A549 (cell line): ENCODE measurements around the gene ZNF79. TPM values are rescaled to one million over a fixed set of nuclear protein-coding genes. Genes with fewer than 3 reads are reported as not detected.

ENCODE experiments used
- ATAC-seq, 2 experiments: fragments of 200-7000 bp in 1 of 2; fragments of >200 bp in 1 of 2; cut with Nextera tagmentation in 1 of 2; cut with Tn5 transposase in 1 of 2; 3 replicates each; pipeline versions ENCODE4 v1.8.0 to v1.9.1; 2018 to 2020; ENCODE audit warnings: mild to moderate bottlenecking in 1 of 2, moderate library complexity in 1 of 2
- CTCF ChIA-PET: fragments of 300-600 bp; sonication (Branson Sonifier 250); formaldehyde crosslinking; extraction: SDS; loops from one replicate; lab custom pipeline; 2021; ENCODE audit warnings: antibody characterized with exemption, inconsistent platforms; lab: Yijun Ruan, JAX
- POLR2A ChIA-PET: fragments of 350-600 bp; formaldehyde crosslinking; extraction: SDS; loops from one replicate; lab custom pipeline; 2021; ENCODE audit warnings: antibody characterized with exemption, inconsistent platforms; lab: Yijun Ruan, JAX
- DNase-seq, 2 experiments: peaks; one replicate each; pipeline versions ENCODE4 v3.0.0 to v3.0.0-alpha.2; 2011 to 2016; ENCODE audit warnings: low read depth in 1 of 2, low spot score in 1 of 2
- FAIRE-seq: peaks from 2 replicates; lab custom pipeline; 2011; peaks lifted over from hg19 to GRCh38; lab: Jason Lieb, UNC
- H3K27ac ChIP-seq, 2 experiments: fragments of >200 bp; sonication (Bioruptor Twin); formaldehyde crosslinking; 3 replicates each; pipeline ENCODE4 v1.5.1; 2016 to 2017
- H3K4me1 ChIP-seq: fragments of >200 bp; sonication (Bioruptor Twin); formaldehyde crosslinking; 3 replicates; pipeline ENCODE4 v1.6.1; 2016
- H3K4me2 ChIP-seq: fragments of >200 bp; sonication (Bioruptor Twin); formaldehyde crosslinking; 3 replicates; pipeline ENCODE4 v1.6.1; 2016
- H3K4me3 ChIP-seq: fragments of >200 bp; sonication (Bioruptor Twin); formaldehyde crosslinking; 3 replicates; pipeline ENCODE4 v1.5.1; 2016
- H3K9me3 ChIP-seq: fragments of >200 bp; sonication (Bioruptor Twin); formaldehyde crosslinking; 3 replicates; pipeline ENCODE4 v1.6.1; 2016
- CBX2 ChIP-seq: fragments of 200-600 bp; sonication (generic); IDR thresholded peaks from 2 replicates; pipeline ENCODE4 v1.6.1; 2016; ENCODE audit warnings: low read depth, mild to moderate bottlenecking, borderline replicate concordance
- CHD4 ChIP-seq: fragments of 200-600 bp; sonication (generic); IDR thresholded peaks from 2 replicates; pipeline ENCODE4 v1.6.1; 2016; ENCODE audit warnings: antibody characterized with exemption, mild to moderate bottlenecking, borderline replicate concordance
- EP300 ChIP-seq, 2 experiments: fragments of >200 bp; sonication (Bioruptor Twin); formaldehyde crosslinking; IDR thresholded peaks; 2 replicates in 1 of 2; 3 replicates in 1 of 2; pipeline ENCODE4 v1.6.1; 2016 to 2017
- FOSB ChIP-seq: fragments of 250-450 bp; sonication (Bioruptor Pico); IDR thresholded peaks from 2 replicates; pipeline ENCODE4 v1.5.0; 2020; ENCODE audit warnings: mild to moderate bottlenecking, moderate library complexity
- FOSL2 ChIP-seq, 2 experiments: fragments of 450-650 bp in 1 of 2; fragments of >200 bp in 1 of 2; sonication (Bioruptor Twin) in 1 of 2; formaldehyde crosslinking; IDR thresholded peaks; 2 replicates each; pipeline versions ENCODE4 v1.5.0 to v1.6.1; 2016 to 2020; ENCODE audit warnings: mild to moderate bottlenecking in 1 of 2, moderate library complexity in 1 of 2
- HEYL ChIP-seq: fragments of 250-450 bp; sonication (Bioruptor Pico); IDR thresholded peaks from 2 replicates; pipeline ENCODE4 v1.8.0; 2021; ENCODE audit warnings: mild to moderate bottlenecking, moderate library complexity
- JUN ChIP-seq, 2 experiments: fragments of >200 bp; sonication (Bioruptor Twin); formaldehyde crosslinking; IDR thresholded peaks; 2 replicates in 1 of 2; 3 replicates in 1 of 2; pipeline ENCODE4 v1.6.1; 2016 to 2017
- JUNB ChIP-seq: fragments of >200 bp; sonication (Bioruptor Twin); formaldehyde crosslinking; IDR thresholded peaks from 2 replicates; pipeline ENCODE4 v1.6.1; 2016
- KDM5A ChIP-seq: fragments of 200-600 bp; sonication (generic); IDR thresholded peaks from 2 replicates; pipeline ENCODE4 v1.6.1; 2016; ENCODE audit warnings: antibody characterized with exemption, mild to moderate bottlenecking
- MAZ ChIP-seq: fragments of 150-350 bp; IDR thresholded peaks from 2 replicates; pipeline ENCODE4 v1.6.1; 2014; ENCODE audit warnings: antibody characterized with exemption, low read depth, low read length, borderline replicate concordance
- PHF8 ChIP-seq: fragments of 200-600 bp; sonication (generic); IDR thresholded peaks from 2 replicates; pipeline ENCODE4 v1.6.1; 2016; ENCODE audit warnings: low read depth, mild to moderate bottlenecking, antibody characterized with exemption, moderate library complexity, borderline replicate concordance
- POLR2A ChIP-seq: IDR thresholded peaks from 2 replicates; pipeline ENCODE4 v1.6.1; 2012; ENCODE audit warnings: mild to moderate bottlenecking, low read length
- POLR2AphosphoS2 ChIP-seq: conservative IDR thresholded peaks from 2 replicates; pipeline ENCODE4 v1.6.1; 2012; ENCODE audit warnings: low read length, improper control_type of control experiment, inconsistent platforms
- RAD21 ChIP-seq, 2 experiments: fragments of >200 bp in 1 of 2; sonication (Bioruptor Twin) in 1 of 2; formaldehyde crosslinking in 1 of 2; IDR thresholded peaks in 1 of 2; conservative IDR thresholded peaks in 1 of 2; 2 replicates in 1 of 2; 3 replicates in 1 of 2; pipeline ENCODE4 v1.6.1; 2012 to 2018; ENCODE audit warnings: inconsistent platforms in 1 of 2
- SMC3 ChIP-seq: fragments of >200 bp; sonication (Bioruptor Twin); formaldehyde crosslinking; IDR thresholded peaks from 3 replicates; pipeline ENCODE4 v1.6.1; 2018; ENCODE audit warnings: inconsistent platforms
- ZNF302 ChIP-seq: fragments of 250-450 bp; sonication (Bioruptor Pico); IDR thresholded peaks from 2 replicates; pipeline ENCODE4 v1.9.0; 2021; ENCODE audit warnings: inconsistent platforms, mild to moderate bottlenecking, moderate library complexity
- WGBS: methylation state at CpG from one replicate; pipeline ENCODE4 v1.1.6; 2017; ENCODE audit errors: missing lambda C conversion rate; 5-methylcytosine and 5-hydroxymethylcytosine counted together
- polyA plus RNA-seq, 4 experiments: library from polyadenylated mRNA; depleted of rRNA in 3 of 4; stranded (reverse); fragments of >200 nt; fragmentation: RNase III in 1 of 4; extraction: RNeasy Plus Mini Kit Qiagen cat#74134 plus additional on column Dnase treatment in 1 of 4; gene quantifications; 2 replicates in 3 of 4; 3 replicates in 1 of 4; pipeline ENCODE4 v1.2.3, GENCODE V29; 2011 to 2017
- TF ChIP-seq, protein P1 (sequence below): IDR thresholded peaks from 2 replicates; pipeline ENCODE4 v1.6.1; 2012
- TF ChIP-seq, protein P2 (sequence below): IDR thresholded peaks from 2 replicates; pipeline ENCODE4 v1.6.1; 2012; ENCODE audit warnings: low read depth, borderline replicate concordance
- TF ChIP-seq, protein P3 (sequence below): fragments of 450-650 bp; IDR thresholded peaks from 2 replicates; pipeline ENCODE4 v1.6.1; 2014; ENCODE audit warnings: antibody characterized with exemption
- TF ChIP-seq, protein P4 (sequence below): fragments of >200 bp; sonication (Bioruptor Twin); formaldehyde crosslinking; IDR thresholded peaks from 2 replicates; pipeline ENCODE4 v1.6.1; 2016
- TF ChIP-seq, protein P5 (sequence below): fragments of >200 bp; sonication (Bioruptor Twin); formaldehyde crosslinking; IDR thresholded peaks from 3 replicates; pipeline ENCODE4 v1.5.1; 2016
- TF ChIP-seq, protein P6 (sequence below): fragments of 250-450 bp; sonication (Bioruptor Pico); IDR thresholded peaks from 2 replicates; pipeline ENCODE4 v1.5.0; 2020; ENCODE audit warnings: low read depth, mild to moderate bottlenecking, moderate library complexity

Gene ZNF79
- polyA plus RNA-seq, 2 of the 4 experiments (the other 2 are of a cell fraction): 4.9 to 5.7 TPM

DNA sequence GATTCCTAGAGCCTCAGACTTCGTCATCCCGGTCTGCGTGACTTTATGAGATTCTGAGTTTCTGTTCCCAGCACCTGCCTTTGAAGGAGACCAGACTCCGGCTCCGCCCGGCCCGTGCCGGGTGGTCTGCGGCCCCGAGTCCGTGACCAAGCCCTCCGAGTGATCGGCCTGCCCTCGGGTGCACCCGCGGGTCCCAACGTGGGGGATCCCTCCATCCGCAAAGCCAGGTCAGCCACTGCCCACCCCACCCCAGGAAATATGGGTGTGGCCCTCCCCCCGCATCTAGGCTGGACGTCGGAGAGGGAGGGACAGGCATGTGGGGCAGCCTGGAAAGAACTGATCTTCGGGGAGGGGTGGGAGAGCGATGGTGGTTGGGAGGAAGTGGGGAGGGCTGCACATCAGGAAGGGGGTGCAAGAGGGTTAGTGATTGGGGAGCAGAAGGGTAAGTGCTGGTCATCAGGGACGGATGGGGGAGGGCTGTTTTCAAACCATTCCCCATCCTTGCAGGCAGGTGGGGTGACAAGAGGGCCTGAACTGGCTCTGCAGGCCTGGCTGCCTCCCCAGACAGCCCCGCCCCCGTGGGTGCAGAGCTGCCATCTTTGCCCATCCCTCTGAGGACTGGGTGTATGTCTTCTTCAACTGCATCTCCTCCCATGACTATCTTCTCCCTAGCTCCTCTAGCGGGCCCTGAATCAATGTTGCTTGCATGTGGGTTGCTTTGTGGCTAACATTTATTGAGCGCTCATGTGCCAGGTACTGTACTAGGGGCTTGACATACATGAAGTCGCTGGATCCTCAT is 27.9 kb downstream of the ZNF79 start:
- DNase-seq: peak; percentile 75 to 79
- ChIA-PET POLR2A (interaction anchor here (0.5 to 3.3 kb wide), 17 partner anchors 14 to 1265 kb away, joined by 3 to 25 read pairs (median 6); partner anchors contain the start of genes SLC2A8, TOR2A and ZNF79), CTCF (interaction anchor here (1.9 kb wide), 1 partner anchor 52 kb away, joined by 5 read pairs; no protein-coding TSS in a partner anchor)
- Histone ChIP-seq H3K4me3 (peak overlapping the region; percentile 98), H3K9me3 (peaks cover 29% of the 10 kb centered on the region), H3K27ac (peak overlapping the region; percentile 96 to 99), H3K4me2 (peak overlapping the region; percentile 95), H3K4me1 (peaks cover 17% of the 10 kb centered on the region)
- no peak for FAIRE-seq
- WGBS: 17% methylated on average over 15 of the region's 29 CpGs
- peak; percentile 57 to 64 for ATAC-seq
- no peak for TF ChIP-seq KDM5A
- TF ChIP-seq, protein P1, sequence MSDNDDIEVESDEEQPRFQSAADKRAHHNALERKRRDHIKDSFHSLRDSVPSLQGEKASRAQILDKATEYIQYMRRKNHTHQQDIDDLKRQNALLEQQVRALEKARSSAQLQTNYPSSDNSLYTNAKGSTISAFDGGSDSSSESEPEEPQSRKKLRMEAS: peak; percentile 80
- TF ChIP-seq, protein P2, sequence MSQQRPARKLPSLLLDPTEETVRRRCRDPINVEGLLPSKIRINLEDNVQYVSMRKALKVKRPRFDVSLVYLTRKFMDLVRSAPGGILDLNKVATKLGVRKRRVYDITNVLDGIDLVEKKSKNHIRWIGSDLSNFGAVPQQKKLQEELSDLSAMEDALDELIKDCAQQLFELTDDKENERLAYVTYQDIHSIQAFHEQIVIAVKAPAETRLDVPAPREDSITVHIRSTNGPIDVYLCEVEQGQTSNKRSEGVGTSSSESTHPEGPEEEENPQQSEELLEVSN: peak; percentile 46; the same call in 1 of the 2 replicates
- TF ChIP-seq POLR2A: peak; percentile 48

DNA sequence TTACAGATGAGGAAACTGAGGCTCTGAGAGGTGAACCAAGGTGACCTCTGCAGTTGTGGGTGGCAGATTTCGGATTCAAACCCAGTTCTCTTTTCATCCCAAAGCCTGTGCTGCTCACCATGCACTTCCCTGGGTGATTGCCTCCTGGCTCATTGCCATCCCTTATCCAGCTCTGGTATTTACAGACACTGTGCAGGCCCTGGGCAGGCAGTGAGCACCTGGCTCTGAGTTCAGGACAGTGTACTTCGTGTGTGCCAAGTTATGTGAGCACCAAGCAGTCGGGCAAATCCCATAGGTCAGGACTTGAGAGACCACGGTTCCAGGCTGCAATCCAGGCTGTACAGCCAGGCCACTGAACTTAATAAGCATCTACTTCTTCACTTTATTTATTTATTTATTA is 28.5 kb downstream of the ZNF79 start:
- FAIRE-seq (no peak), ATAC-seq (no peak), DNase-seq (no peak)
- ChIA-PET CTCF (interaction anchor here (1.9 kb wide), 1 partner anchor 51 kb away, joined by 5 read pairs; no protein-coding TSS in a partner anchor), POLR2A (interaction anchor here (0.6 to 3.2 kb wide), 2 partner anchors 29 to 43 kb away, joined by 5 to 23 read pairs; partner anchors contain the start of gene ZNF79)
- H3K9me3 ChIP-seq: peaks cover 22% of the 10 kb centered on the region
- 84% methylated on average over 4 of the region's 4 CpGs for WGBS
- H3K4me3 ChIP-seq: peak overlapping the region; percentile 98
- H3K27ac ChIP-seq: peak overlapping the region; percentile 96 to 99
- peak overlapping the region; percentile 95 for H3K4me2 ChIP-seq
- no peak for TF ChIP-seq JUN (IDR thresholded peaks at IDR 0.05)
- no peak for TF ChIP-seq POLR2A
- TF ChIP-seq JUNB: no peak
- no peak for TF ChIP-seq FOSL2 (IDR thresholded peaks at IDR 0.05)
- TF ChIP-seq FOSL2 (CRISPR knock-in tag; IDR thresholded peaks at IDR 0.05): no peak
- no peak for TF ChIP-seq RAD21 (conservative IDR thresholded peaks at IDR 0.05 in 1 of 2, IDR thresholded peaks at IDR 0.05 in 1 of 2)
- TF ChIP-seq, protein P1: no peak
- TF ChIP-seq POLR2AphosphoS2: no peak
- TF ChIP-seq CBX2: no peak
- no peak for TF ChIP-seq ZNF302
- TF ChIP-seq, protein P3, sequence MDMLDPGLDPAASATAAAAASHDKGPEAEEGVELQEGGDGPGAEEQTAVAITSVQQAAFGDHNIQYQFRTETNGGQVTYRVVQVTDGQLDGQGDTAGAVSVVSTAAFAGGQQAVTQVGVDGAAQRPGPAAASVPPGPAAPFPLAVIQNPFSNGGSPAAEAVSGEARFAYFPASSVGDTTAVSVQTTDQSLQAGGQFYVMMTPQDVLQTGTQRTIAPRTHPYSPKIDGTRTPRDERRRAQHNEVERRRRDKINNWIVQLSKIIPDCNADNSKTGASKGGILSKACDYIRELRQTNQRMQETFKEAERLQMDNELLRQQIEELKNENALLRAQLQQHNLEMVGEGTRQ: no peak
- TF ChIP-seq CHD4: no peak
- no peak for TF ChIP-seq PHF8
- TF ChIP-seq, protein P4, sequence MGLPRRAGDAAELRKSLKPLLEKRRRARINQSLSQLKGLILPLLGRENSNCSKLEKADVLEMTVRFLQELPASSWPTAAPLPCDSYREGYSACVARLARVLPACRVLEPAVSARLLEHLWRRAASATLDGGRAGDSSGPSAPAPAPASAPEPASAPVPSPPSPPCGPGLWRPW: no peak
- TF ChIP-seq MAZ: no peak
- H3K4me1 ChIP-seq: peaks cover 17% of the 10 kb centered on the region

DNA sequence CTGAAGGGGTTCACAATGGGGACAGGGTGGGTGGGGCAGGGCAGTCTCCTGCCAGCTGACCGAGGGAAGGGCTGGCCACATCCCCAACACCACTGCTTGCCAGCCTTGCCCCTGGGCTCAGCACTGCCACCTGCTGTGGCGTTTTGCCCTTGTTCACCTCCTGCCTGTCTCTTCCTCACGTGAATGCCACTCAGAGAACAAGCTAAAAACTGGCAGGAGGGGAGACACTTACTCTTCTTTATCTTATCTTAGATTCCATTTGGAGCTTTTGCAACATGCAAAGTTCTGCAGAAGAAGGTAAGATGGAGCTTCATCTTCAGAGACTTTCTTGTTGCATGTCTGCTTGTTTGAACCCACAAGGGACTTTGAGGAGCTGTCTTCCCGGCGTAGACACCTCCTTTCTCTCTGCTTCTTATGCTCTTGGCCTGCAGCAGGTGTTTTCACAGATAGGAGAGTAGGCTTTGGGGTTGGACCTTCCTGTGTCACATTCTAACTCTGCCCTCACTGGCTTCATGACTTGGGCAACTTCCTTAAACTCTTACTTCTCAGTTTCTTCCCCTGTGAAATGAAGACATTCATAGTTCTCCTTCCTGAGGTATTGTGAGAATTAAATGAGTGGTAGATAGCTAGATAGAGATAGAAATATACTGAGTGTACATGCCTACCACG is 31.3 kb downstream of the ZNF79 start:
- DNase-seq (peak; percentile 40 to 57), ATAC-seq (0 out of 6 replicates have a peak, but pooled peaks of 1 of the 2 experiments have one; percentile 13), FAIRE-seq (no peak)
- Histone ChIP-seq H3K4me2 (no peak overlapping the region), H3K27ac (no peak overlapping the region), H3K4me1 (peaks cover 10% of the 10 kb centered on the region), H3K4me3 (no peak overlapping the region), H3K9me3 (no peaks in the 10 kb centered on the region)
- POLR2A ChIA-PET: no interaction called here
- 59% methylated on average over 6 of the region's 6 CpGs for WGBS
- CTCF ChIA-PET: interaction anchor here (0.6 to 2.7 kb wide), 23 partner anchors 9 to 515 kb away, joined by 3 to 14 read pairs (median 4); no protein-coding TSS in a partner anchor
- TF ChIP-seq FOSB (CRISPR knock-in tag) (no peak), RAD21 (conservative IDR thresholded peaks at IDR 0.05 in 1 of 2, IDR thresholded peaks at IDR 0.05 in 1 of 2) (peak; percentile 30 to 43; a peak in 3 of 5 replicates), KDM5A (no peak), EP300 (IDR thresholded peaks at IDR 0.05) (no peak), SMC3 (peak; percentile 52), HEYL (CRISPR knock-in tag) (no peak)
- TF ChIP-seq, protein P5, sequence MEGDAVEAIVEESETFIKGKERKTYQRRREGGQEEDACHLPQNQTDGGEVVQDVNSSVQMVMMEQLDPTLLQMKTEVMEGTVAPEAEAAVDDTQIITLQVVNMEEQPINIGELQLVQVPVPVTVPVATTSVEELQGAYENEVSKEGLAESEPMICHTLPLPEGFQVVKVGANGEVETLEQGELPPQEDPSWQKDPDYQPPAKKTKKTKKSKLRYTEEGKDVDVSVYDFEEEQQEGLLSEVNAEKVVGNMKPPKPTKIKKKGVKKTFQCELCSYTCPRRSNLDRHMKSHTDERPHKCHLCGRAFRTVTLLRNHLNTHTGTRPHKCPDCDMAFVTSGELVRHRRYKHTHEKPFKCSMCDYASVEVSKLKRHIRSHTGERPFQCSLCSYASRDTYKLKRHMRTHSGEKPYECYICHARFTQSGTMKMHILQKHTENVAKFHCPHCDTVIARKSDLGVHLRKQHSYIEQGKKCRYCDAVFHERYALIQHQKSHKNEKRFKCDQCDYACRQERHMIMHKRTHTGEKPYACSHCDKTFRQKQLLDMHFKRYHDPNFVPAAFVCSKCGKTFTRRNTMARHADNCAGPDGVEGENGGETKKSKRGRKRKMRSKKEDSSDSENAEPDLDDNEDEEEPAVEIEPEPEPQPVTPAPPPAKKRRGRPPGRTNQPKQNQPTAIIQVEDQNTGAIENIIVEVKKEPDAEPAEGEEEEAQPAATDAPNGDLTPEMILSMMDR: peak; percentile 56
- TF ChIP-seq, protein P6, sequence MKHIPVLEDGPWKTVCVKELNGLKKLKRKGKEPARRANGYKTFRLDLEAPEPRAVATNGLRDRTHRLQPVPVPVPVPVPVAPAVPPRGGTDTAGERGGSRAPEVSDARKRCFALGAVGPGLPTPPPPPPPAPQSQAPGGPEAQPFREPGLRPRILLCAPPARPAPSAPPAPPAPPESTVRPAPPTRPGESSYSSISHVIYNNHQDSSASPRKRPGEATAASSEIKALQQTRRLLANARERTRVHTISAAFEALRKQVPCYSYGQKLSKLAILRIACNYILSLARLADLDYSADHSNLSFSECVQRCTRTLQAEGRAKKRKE (CRISPR knock-in tag): no peak
- TF ChIP-seq, protein P3: no peak
- TF ChIP-seq, protein P4: no peak
